ENCODE results near the gene REPS1. TPM values are rescaled to one million over a fixed set of nuclear protein-coding genes. Genes with fewer than 3 reads are reported as not detected.

REPS1 gene
- total and polyA plus RNA-seq, 8 donors: 14.1 to 26.2 (median 19.0) TPM

- DNase-seq (no peak), FAIRE-seq (no peak), ATAC-seq (peak in 1 of 4 donors; percentile 24)
- no peaks in the 10 kb centered on the region for H3K27me3 ChIP-seq
- no peaks in the 10 kb centered on the region for H3K36me3 ChIP-seq
- H3K4me3 ChIP-seq: no peak overlapping the region
- no peak for TF ChIP-seq CTCF (IDR thresholded peaks at IDR 0.05)
- intact Hi-C loops (cut with DNase I): no loop called here
- peaks cover 10 to 13% (median 13%) of the 10 kb centered on the region in 3 donors for H3K4me1 ChIP-seq
- H3K9me3 ChIP-seq: no peaks in the 10 kb centered on the region
- H3K27ac ChIP-seq: no peak overlapping the region
Measured at GRCh38 chr6:138955262-138955661, 32.8 kb downstream of the REPS1 start.

GRCh38 chr6:138953451-138953850 is 34.6 kb downstream of the REPS1 start:
- Histone ChIP-seq H3K27me3 (no peaks in the 10 kb centered on the region), H3K4me3 (no peak overlapping the region), H3K4me1 (peaks cover 13 to 20% (median 17%) of the 10 kb centered on the region in 3 donors), H3K9me3 (no peaks in the 10 kb centered on the region), H3K36me3 (no peaks in the 10 kb centered on the region), H3K27ac (no peak overlapping the region)
- 32 to 100% methylated on average over 1 of the region's 1 CpG for WGBS, 2 donors
- no peak for TF ChIP-seq CTCF (IDR thresholded peaks at IDR 0.05)
- FAIRE-seq: no peak
- no peak for DNase-seq
- intact Hi-C loops (cut with DNase I): no loop called here
- ATAC-seq: no peak

- peaks cover 0 to 15% (median 12%) of the 10 kb centered on the region in 3 donors for H3K4me1 ChIP-seq
- peaks cover 0 to 1% (median 0%) of the 10 kb centered on the region in 3 donors for H3K36me3 ChIP-seq
- ATAC-seq: peak in 3 of 4 donors; percentile 28 to 55 (median 48)
- WGBS, 2 donors: 33 to 47% methylated on average over 1 of the region's 1 CpG
- intact Hi-C loops (cut with DNase I): no loop called here
- no peak overlapping the region for H3K4me3 ChIP-seq
- TF ChIP-seq CTCF (IDR thresholded peaks at IDR 0.05): no peak
- H3K27ac ChIP-seq: no peak overlapping the region
- DNase-seq: no peak
- no peaks in the 10 kb centered on the region for H3K27me3 ChIP-seq
- FAIRE-seq: no peak
- no peaks in the 10 kb centered on the region for H3K9me3 ChIP-seq
Measured at GRCh38 chr6:138948546-138949179, 39.4 kb downstream of the REPS1 start.

- Histone ChIP-seq H3K9me3 (no peaks in the 10 kb centered on the region), H3K4me1 (peaks cover 0 to 15% (median 12%) of the 10 kb centered on the region in 3 donors), H3K27ac (no peak overlapping the region), H3K4me3 (no peak overlapping the region), H3K27me3 (no peaks in the 10 kb centered on the region), H3K36me3 (peaks cover 0 to 8% (median 0%) of the 10 kb centered on the region in 3 donors)
- ATAC-seq (no peak), DNase-seq (no peak), FAIRE-seq (peak; percentile 45)
- intact Hi-C loops (cut with DNase I): no loop called here
- TF ChIP-seq CTCF (IDR thresholded peaks at IDR 0.05): no peak
- WGBS, 2 donors: 73 to 77% methylated on average over 2 of the region's 2 CpGs
Measured at GRCh38 chr6:138948004-138948403, 40.0 kb downstream of the REPS1 start.

GRCh38 chr6:138945354-138945753 is 42.7 kb downstream of the REPS1 start:
- H3K4me3 ChIP-seq: no peak overlapping the region
- H3K27ac ChIP-seq: no peak overlapping the region
- TF ChIP-seq CTCF (IDR thresholded peaks at IDR 0.05): no peak
- no peak for ATAC-seq
- WGBS, 2 donors: 95% methylated on average over 5 of the region's 5 CpGs
- H3K9me3 ChIP-seq: no peaks in the 10 kb centered on the region
- intact Hi-C loops (cut with DNase I): no loop called here
- FAIRE-seq: no peak
- DNase-seq: no peak
- H3K4me1 ChIP-seq: peaks cover 0 to 15% (median 12%) of the 10 kb centered on the region in 3 donors
- peaks cover 0 to 9% (median 0%) of the 10 kb centered on the region in 3 donors for H3K36me3 ChIP-seq
- H3K27me3 ChIP-seq: no peaks in the 10 kb centered on the region
